ENCODE measurements around the gene PLA2G2D. TPM values are rescaled to one million over a fixed set of nuclear protein-coding genes. Genes with fewer than 3 reads are reported as not detected.

PLA2G2D gene
- total and polyA plus RNA-seq, 9 of the 15 experiments (the other 6 are each of a cell fraction or from before 2014, with no cell fraction given), result not detected

GRCh38 chr1:20115479-20115878 lies 3.9 kb downstream of the PLA2G2D start:
- no TSS peak for BruUV-seq (replicated peaks)
- FAIRE-seq (no peak), ATAC-seq (0 out of 3 replicates have a peak, but pooled peaks have one; percentile 32), DNase-seq (ENCODE audit: extremely low read depth in 1 of 4, low spot score in 3 of 4) (no peak)
- no peaks in the 10 kb centered on the region for H3K79me2 ChIP-seq (ENCODE audit: control insufficient read depth, insufficient read depth, low read length)
- H2AFZ ChIP-seq (ENCODE audit: low read depth, low read length), result no peak overlapping the region
- WGBS (ENCODE audit: insufficient coverage, low coverage, missing lambda C conversion rate), result 8% methylated on average over 4 of the region's 4 CpGs
- no peak overlapping the region for H3K4me2 ChIP-seq (ENCODE audit: insufficient read depth, low read length)
- no peak overlapping the region for H3K27ac ChIP-seq (ENCODE audit: extremely low read depth, low read depth, low read length)
- H3K9me1 ChIP-seq (ENCODE audit: control insufficient read depth, insufficient read depth, low read length), result no peaks in the 10 kb centered on the region
- in situ Hi-C loops (cut with MboI), result no loop called here
- no peaks in the 10 kb centered on the region for H3K36me3 ChIP-seq (ENCODE audit: control insufficient read depth, insufficient read depth, low read length)
- CTCF ChIA-PET (ENCODE audit: low intra/inter-chr PET ratio), result no interaction called here
- no peaks in the 10 kb centered on the region for H3K9me3 ChIP-seq (replicated peaks; ENCODE audit: control insufficient read depth, insufficient read depth, low read depth, low read length)
- H3K27me3 ChIP-seq (ENCODE audit: control insufficient read depth in 2 of 2, insufficient read depth in 2 of 2, low read length in 2 of 2), result peaks cover 35 to 74% of the 10 kb centered on the region in 2 experiments
- H3K4me1 ChIP-seq (replicated peaks in 1 of 2; ENCODE audit: control insufficient read depth in 2 of 2, insufficient read depth in 2 of 2, low read length in 2 of 2), result no peaks in the 10 kb centered on the region
- H3K9ac ChIP-seq (ENCODE audit: insufficient read depth in 1 of 2, low read depth in 2 of 2, low read length in 2 of 2), result no peak overlapping the region
- POLR2A ChIA-PET, result interaction anchor here (1.3 kb wide), 1 partner anchor 9 kb away, joined by 4 read pairs; no protein-coding TSS in a partner anchor
- intact Hi-C loops (cut with micrococcal nuclease), result no loop called here
- H3K4me3 ChIP-seq, result no peak overlapping the region
- H4K20me1 ChIP-seq (replicated peaks; ENCODE audit: control insufficient read depth, insufficient read depth, low read length), result peaks cover 3% of the 10 kb centered on the region; the same call in 1 of the 2 replicates
- 0 out of 6 replicates have a peak, but pooled peaks of 1 of the 3 experiments have one; percentile 16 for TF ChIP-seq CTCF (IDR thresholded peaks at IDR 0.05 in 2 of 3, conservative IDR thresholded peaks at IDR 0.05 in 1 of 3; ENCODE audit: insufficient read depth in 2 of 3, low read depth in 1 of 3, low read length in 3 of 3)
- no peak for TF ChIP-seq CCAR2 (IDR thresholded peaks at IDR 0.05; ENCODE audit: low read depth, low read length)
- TF ChIP-seq TAF15 (IDR thresholded peaks at IDR 0.05; ENCODE audit: low read depth, low read length), result no peak
